Activated T-helper 9 cell treated with anti-CD3 and anti-CD28 coated beads, Interleukin-2, amount 50 U/mL, for 16 hours (primary cell): ENCODE measurements around the gene RNF126.
A peak's percentile ranks its signal among the peaks of the same experiment; 100 is the strongest.
"Not testable (repeated sequence)": the region's sequence is repeated elsewhere in the genome, so short reads cannot be mapped to it uniquely, and the experiment has no call there.

Source experiments
- DNase-seq: peaks from one replicate; pipeline ENCODE4 v3.0.0-alpha.2; 2020; ENCODE audit warnings: low read depth

The RNF126 gene

DNA sequence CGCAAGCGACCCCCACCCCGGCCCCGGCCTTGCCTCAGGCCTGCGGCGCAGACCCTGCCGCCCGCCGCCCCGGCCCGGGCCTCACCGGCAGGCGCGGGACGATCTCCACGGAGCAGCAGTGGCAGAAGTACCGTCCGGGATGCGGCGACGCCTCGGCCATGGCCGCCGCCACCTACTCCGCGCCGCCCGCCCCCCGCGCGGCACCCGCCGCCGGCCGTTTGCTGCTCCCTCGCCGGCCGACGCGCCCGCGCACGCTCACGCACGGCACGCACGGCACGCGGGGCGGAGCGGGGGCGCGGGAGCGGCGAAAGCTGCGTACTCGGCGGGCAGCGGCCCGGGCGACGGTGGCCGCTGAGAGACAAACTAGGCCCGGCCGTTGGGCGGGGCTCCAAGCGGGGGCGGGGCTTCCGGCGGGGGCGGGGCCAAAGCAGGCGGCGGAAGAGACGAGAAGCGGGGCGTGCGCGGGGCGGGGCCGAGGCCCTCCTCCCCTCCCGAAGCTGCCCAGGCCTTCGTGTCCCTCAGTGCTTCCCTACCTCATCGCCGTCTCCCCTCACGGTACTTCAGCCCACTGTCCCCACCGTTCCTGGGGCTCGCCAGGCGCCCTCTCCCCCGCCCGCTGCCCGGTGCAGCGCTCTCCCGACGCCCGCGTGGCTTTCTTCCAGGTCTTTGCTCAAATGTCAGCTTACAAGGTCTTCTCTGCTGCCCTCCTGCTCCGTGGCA is at the start of gene RNF126:
Gene RNF126, minus strand, starts transcription at position 253 of the 720 bp plus-strand sequence. Its CDS starts 93 bp downstream, at position 160.
- peak; percentile 94 for DNase-seq

DNA sequence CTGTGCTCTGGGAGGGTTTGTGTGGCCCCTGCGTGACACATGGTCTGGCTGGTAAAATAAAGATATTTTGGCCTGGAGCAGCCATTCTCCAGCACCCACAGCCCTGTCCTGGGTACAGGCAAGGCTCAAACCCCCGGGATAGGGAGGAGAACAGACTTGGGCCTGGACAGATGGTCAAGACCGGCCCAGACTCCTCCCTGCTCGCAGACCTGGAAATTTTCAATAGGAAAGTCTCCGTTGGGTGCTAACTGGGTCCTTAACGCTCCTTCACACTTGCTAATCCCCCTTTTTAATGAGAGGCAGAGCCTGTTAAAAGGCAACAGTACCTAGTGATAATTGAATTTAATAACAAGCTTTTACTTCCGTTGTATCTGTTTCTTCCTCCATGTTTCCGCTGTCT is 48.2 kb upstream of the RNF126 start:
- DNase-seq: no peak

DNA sequence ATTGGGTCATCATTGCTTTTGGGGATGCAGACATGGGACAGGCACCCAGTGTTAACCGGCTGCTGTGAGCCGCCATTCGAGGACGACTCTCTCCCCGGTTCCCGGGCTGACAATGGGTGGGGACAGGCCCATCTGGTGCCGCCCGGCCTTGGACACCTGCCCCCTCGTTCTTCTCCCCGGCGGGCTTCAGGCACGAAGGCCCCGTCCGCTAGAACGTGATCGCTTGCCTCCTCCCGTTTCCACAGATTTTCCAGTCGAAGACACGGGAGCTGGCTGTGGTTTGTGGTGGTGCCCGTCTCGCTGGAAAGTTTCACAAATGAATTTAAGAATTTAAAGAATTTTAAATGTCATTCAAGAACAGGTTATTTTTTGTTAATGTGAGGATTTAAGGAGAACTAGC is 47.8 kb upstream of the RNF126 start:
- DNase-seq: no peak

DNA sequence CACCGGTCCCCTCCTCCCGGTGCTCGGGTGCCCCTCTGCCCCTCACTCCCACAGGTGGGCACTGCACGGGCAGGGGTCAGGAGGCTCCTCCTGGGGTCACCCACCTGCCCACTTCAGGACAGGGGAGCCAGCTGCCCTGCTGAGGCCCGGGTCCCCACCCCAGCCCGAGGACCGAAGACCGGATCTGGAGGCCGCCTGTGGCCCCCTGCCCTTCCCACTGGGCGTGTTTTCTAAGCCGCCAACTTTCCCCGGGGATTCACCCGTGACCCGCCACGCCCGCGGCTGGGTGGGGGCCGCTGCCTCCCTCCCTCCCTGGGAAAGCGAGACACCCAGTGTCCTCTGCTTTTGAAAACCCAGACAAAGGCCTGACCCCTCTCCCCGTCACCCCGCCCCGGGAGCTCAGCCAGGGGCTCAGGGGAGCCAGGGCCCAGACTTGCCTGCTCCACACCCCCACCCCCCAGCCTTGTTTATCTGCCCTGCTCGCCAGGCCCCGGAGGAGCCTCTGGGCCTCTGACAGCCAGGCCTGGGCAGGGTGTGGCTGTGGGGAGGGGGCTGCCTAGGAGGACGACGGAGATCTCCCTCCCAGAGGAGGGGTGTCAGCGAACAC is 47.1 kb upstream of the RNF126 start:
- no peak for DNase-seq

DNA sequence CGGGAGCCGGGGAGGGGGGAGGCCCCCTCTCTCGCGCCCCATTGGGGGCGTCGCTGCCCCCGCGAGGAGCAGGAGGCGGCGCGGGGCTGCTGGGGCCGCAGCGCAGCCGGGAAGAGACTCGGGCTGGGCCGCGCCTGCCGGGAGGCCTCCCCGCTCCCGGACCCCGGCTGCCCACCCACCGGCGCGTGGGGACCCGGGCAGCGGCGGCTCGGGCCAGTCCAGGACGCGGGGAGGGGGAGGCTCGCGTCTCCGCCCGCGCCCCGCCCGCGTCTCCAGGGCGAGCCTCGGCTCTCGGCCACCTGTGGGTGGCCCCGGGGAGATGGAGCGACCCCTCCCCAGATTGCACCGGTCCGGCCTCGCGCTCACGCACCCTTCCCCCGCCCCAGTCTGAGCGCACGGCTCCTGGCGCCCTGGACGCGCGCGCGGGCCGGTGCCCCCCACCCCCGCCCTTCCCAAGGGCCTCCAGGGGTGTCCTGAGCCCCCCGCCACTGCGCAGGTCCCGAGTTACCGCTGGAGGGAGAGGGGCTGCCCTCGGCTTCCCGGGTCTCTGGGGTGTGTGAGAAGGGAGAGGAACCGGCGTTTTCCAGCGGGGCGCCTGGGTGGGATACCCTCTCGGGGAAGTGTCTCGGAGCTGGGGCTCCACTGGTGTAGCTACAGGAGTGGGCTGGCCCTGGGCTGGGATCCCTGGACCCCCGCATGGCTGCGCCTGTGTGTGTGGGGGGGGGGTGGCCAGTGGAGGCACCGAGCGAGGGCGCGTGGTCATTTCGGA is 46.4 kb upstream of the RNF126 start:
- no peak for DNase-seq

DNA sequence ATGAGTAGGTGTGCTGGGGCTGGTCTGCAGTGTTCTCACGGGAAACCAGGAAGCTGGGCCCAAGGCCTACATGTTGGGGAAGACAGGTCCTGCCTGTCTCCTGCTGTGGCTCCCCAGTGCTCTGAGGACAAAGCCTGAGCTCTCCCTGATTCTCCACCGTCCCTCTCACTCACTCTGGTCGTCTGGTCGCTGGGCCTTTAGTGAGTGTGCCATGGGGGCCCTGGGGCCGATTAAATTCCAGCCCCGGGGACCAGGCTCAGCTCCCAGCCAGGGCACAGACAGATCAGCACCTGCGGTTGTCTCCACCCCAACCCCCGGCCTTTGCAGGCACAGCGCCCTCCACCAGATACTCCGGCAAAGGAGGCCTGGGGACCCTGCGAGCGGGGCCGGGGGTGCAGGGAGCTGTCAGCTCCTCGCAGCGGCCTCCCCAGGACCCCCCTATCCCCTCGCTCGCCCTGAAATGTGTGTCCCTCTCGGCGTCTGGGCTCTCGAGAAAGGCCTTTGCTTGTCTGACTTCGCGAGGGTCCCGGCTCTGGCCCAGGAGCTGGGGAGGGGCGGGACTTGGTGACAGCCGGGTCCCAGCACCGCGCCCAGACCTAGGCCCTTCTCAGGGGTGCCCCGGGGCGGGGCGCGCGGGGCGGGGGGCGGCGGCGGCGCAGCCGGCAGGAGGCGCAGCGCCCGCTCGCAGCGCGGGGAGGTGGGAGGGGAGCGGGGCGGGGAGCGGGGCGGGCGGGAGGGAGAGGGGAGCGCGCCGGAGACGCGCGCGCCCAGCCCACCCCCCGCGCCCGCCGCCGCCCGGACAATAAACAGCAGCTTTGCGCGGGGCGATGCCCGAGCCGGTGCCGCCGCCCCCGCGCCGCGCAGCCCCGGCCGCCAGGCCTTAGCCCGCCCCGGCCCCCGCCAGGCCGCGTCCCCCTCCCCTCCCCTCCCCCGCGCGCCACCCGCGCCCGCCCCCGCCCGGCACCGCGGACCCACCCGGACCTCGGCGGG is 45.4 kb upstream of the RNF126 start, which contains the start of gene PALM:
Gene PALM, plus strand, starts transcription at position 782 of the 990 bp plus-strand sequence. CDS start 212 bp downstream, outside the sequence.
- no peak for DNase-seq

DNA sequence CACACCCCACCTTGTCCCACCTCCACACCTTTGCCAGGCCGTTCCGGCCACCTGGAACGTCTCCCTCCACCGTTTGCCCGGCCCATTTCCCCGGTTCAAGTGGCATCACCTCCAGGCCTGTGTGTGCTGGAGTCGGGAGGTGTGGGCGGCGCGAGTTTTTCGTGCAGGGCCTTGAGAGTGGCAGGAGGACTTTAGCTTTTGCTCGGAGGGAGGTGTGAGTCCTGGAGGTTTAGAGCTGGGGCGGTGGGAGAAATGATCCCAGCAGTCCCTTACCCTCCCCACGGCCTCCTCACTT is 41.4 kb upstream of the RNF126 start:
- DNase-seq: no peak

DNA sequence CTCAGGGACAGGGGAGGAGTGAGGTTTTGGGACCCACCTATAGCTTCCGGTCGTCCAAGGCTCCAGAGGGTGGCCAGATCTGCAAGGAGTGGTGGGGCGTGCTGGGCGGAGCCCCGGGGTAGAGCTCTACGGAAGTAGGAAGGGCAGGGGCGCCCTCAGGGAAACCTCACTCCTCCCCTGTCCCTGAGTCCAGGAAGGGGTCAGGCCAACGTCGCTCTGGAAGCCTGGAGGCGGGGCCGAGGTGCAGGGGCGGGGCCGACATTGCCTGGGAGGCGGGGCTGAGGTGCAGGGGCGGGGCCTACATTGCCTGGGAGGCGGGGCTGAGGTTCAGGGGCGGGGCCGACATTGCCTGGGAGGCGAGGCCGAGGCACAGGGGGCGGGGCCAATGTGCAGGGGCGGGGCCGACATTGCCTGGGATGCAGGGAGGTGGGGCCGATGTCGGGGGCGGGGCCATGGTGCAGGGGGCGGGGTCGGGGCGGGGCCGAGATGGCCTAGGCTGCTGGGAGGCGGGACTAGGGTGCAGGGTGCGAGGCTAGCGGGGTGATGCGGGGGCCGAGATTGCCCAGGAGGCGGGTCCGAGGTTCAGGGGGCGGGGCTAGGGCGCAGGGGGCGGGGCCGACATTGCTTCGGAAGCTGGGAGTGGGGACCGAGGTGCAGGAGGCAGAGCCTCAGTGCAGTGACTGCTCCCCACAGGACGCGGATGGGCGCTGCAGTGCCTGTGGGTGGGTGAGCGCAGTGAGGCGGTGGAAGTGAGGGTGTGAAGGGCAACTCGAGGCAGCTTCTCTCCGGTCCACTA is 40.8 kb upstream of the RNF126 start:
- peak; percentile 39 for DNase-seq

DNA sequence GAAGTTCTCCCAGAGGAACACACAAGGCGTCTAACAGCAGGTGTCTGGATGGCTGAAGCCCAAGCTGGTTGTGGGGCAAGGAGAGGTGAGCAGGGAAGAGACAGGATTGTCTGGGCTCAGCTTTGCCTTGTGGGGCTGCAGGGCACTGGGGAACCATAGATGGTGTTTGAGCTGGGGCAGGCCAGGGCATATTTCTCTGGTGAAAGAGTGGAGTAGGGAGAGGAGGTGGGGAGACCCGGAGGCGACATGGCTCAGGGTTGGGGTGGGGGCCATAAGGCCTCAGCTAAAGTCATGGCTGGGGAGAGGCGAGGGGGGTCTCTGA is 40.3 kb upstream of the RNF126 start:
- DNase-seq: no peak

DNA sequence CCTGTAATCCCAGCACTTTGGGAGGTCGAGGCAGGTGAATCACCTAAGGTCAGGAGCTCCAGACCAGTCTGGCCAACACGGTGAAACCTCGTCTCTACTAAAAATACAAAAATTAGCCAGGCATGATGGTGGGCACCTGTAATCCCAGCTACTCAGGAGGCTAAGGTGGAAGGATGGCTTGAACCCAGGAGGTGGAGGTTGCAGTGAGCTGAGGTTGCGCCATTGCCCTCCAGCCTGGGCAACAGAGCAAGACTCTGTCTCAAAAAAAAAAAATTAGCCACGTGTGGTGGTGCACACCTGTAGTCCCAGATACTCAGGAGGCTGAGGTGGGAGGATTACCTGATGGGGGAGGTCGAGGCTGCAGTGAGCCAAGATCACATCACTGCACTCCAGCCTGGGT is 39.8 kb upstream of the RNF126 start:
- not testable (repeated sequence) for DNase-seq

DNA sequence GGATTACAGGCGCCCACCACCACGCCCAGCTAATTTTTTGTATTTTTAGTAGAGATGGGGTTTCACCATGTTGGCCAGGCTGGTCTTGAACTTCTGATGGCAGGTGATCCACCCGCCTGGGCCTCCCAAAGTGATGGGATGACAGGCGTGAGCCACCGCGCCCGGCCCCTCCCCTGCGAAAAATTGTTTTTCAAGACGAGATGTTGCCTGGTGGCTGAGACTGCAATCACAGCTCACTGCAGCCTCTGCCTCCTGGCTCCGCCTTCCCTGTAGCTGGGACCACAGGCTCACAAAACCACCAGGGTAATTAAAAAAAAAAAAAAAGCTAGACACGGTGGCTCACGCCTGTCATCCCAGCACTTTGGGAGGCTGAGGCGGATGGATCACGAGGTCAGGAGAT is 36.9 kb upstream of the RNF126 start:
- not testable (repeated sequence) for DNase-seq

DNA sequence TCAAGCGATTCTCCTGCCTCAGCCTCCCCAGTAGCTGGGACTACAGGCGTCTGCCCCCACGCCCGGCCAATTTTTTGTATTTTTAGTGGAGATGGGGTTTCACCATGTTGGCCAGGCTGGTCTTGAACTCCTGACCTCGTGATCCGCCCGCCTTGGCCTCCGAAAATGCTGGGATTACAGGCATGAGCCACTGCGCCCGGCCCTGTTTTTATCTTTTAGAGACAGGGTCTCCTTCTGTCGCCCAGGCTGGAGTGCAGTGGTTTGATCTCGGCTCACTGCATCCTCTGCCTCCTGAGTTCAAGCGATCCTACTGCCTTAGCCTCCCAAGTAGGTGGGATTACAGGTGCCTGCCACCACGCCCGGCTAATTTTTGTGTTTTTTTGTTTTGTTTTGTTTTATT is 35.5 kb upstream of the RNF126 start:
- not testable (repeated sequence) for DNase-seq

DNA sequence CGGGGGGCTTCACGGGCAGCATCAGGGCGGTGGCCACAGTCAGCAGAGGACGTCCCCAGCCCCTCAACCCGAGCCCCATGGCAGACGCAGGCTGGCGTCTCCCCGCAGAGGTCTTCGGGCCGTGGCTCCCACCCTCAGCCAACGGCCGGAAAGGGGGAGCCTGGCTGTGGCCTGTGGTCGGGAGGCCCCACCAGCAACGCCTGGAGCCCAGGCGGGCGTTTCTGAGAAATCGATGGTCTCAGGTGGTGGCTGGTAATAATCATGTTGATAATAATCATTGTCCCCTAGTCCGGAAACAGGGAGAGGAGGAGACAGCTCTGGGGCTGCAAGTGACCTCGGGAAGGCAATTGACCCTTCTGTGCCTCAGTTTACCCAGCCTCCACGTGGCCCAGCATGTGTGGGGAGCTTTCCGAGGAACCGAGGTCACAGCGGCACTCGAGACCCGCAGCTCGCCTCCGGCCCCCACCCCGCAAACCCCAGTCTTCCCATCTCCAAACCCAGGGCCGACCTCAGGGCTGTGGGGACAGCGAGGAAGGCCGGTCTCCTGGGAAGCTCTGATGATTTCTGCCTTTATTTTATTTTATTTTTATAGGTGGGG is 32.4 kb upstream of the RNF126 start, which contains the start of gene PRSS57:
Gene PRSS57, minus strand, starts transcription at position 101 of the 598 bp plus-strand sequence. Its CDS starts 22 bp downstream, at position 79.
- no peak for DNase-seq

DNA sequence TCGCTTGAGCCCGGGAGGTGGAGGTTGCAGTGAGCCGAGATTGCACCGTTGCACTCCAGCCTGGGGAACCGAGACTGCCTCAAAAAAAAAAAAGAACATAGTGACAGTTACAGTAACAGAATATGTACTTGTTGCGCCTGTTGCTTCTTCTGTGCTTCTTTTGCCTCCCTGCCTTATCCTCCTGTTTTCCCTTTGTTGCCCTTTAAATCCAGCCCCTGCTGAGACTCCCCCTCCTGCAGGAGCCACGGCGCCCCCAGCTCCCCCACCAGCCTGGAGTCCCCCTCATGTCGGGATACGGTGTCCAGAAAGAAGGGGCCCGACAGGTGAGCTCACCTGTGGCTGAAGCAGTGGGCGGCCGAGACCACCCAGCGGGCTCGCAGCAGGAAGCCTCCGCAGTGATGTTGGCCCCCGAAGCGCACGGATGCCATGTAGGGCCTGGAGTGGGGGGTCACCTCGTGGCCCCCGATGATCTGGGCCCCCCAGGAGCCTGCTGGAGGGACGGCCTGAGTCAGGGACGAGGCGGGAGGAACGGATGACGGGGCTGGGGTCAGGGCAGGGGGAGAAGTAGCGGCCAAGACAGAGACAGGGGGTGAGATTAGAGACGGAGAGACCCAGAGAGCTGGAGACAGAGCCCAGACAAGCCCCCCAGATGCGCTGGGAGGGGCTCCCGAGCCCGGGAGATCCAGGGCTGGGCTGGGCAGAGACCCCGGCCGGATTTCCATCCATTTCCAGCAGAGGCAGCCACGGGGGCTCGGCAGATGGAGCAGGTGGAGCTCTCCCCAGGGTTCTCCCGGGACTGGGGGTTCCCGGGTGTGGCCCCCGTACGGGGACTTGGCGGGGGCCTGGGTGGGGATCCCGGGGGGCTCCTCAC is 31.7 kb upstream of the RNF126 start:
- DNase-seq: no peak

DNA sequence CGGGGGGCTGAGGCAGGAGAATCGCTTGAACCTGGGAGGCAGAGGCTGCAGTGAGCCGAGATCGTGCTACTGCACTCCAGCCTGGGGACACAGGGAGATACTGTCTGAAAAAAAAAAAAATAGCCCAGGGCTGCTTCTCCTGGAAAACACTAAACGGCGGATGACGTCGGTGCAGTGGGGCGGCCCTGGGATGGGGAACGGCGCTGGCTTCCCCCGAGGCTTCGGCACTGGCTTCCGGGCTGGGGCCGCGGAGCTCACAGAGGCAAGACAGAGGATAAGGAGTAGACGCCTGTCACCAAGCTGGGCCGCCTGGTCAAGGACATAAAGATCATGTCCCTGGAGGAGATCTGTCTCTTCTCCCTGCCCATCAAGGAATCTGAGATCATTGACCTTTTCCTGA is 27.2 kb upstream of the RNF126 start:
- no peak for DNase-seq

DNA sequence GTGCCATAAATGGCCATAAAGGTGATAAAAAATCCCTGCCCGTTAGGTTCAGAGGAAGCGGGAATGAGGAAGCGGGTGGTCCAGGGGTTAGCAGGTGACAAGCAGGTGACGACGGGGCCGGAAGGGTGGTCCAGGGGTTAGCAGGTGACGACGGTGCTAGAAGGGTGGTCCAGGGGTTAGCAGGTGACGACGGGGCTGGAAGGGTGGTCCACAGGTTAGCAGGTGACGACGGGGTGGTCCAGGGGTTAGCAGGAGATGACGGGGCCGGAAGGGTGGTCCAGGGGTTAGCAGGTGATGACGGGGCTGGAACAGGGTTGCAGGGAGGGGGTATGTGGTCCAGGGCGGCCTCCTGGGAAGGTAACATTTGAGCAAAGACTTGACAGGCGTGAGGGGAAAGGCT is 26.0 kb upstream of the RNF126 start:
- no peak for DNase-seq

DNA sequence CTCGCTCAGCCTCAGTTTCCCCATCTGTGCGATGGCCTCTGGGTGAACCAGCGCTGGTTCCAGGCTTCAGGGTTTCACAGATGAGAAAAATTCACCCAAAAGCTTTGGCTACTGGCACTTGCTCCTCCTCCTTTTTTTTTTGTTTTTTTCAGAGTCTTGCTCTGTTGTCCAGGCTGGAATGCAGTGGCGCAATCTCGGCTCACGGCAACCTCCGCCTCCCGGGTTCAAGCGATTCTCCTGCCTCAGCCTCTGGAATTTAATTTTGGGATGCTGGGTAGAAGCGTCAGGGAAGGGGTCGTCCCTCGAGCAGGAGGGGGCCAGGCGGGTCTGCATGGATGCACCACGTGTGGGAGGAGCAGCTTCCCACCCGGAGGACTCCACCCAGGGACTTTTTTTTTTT is 25.2 kb upstream of the RNF126 start:
- DNase-seq: no peak

DNA sequence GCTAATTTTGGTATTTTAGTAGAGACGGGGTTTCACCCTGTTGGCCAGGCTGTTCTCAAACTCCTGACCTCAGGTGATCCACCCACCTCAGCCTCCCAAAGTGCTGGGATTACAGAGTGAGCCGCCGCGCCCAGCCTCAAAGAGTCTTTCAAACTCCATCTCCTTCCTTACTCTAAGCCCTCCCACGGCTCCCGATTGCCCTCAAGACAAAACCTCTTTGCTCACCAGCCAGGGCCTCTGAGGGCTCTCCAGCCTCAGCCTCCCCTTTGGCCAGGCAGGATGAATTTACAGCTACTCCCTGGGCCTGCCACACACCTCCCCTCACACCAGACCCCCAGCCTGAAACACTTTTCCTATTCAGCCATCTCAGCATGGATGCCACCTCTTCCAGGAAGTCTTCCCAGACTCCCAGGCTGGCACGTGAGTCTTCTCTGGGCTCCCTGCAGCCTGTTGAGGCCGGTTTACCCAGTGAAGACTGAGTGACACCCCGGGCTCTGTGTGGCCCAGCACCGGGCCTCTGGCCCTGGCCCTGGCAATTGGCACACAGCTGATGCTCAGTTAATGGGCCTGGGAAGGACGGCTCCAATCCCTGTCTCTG is 24.7 kb upstream of the RNF126 start:
- DNase-seq: no peak

DNA sequence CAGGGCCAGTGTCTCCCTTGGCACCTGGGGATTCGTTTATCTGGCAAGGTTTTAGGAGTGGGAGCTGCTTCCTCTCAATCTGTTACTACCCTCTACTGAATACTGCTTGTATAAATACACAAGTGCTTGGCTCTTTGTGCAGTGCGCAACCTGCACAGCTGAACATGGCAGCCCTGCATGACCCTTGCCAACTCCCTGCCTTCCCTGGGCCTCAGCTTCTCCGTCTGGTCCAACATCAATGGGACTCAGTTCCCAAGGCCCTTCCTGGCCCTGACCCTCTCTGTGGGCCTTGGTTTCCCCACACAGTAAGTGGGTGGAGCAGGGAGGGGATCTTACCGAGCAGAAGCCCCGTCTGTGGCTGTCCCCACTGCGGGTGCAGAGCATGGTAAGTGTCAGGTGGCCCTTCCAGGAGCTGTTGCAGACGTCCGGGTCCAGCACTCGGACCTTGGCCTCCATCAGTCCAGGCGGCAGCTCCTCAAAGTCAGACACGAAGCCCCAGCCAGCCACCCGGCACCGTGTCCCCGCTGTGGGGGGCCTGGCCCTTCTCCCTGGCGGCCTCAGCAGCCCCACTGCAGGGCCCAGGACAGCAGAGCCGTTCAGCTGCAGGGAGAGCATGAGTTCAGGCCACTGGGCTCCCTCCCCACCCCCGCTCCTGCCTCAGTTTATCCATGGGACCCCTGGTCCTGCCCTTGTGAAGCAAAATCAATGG is 23.7 kb upstream of the RNF126 start:
- no peak for DNase-seq
